Mesenteric fat pad (tissue), 1 donor: ENCODE results near the gene ZNF319. TPM values are rescaled to one million over a fixed set of nuclear protein-coding genes. Genes with fewer than 3 reads are reported as not detected.

ENCODE experiments used
- DNase-seq: peaks from one replicate; pipeline ENCODE4 v3.0.0-alpha.2; 2020; ENCODE audit warnings: low spot score
- total RNA-seq: library from RNA; stranded (reverse); fragmentation: NEBNext Ultra II Directional; extraction: Animal tissue kit (Norgen Biotek cat#: 25700); gene quantifications from one replicate; pipeline ENCODE4 v1.2.1, GENCODE V29; 2021
- donor health status: DM: yes; HTN: yes; CAD: no.

ZNF319 gene
- total RNA-seq, 1 donor from 2014 or later: 7.5 TPM

GRCh38 chr16:57957673-57958392, 42.6 kb downstream of the ZNF319 start:
- DNase-seq: no peak

GRCh38 chr16:57956924-57957672, 43.4 kb downstream of the ZNF319 start:
- no peak for DNase-seq

GRCh38 chr16:57956270-57956808, 44.1 kb downstream of the ZNF319 start:
- no peak for DNase-seq

- DNase-seq: no peak
Measured at GRCh38 chr16:57955572-57956188, 44.8 kb downstream of the ZNF319 start.

GRCh38 chr16:57953857-57954256, 46.6 kb downstream of the ZNF319 start:
- DNase-seq: no peak

GRCh38 chr16:57952909-57953308, 47.6 kb downstream of the ZNF319 start:
- DNase-seq: no peak

GRCh38 chr16:57951204-57951960, 49.1 kb downstream of the ZNF319 start:
- DNase-seq: no peak

GRCh38 chr16:57950382-57950781, 50.1 kb downstream of the ZNF319 start:
- DNase-seq: no peak

- no peak for DNase-seq
Measured at GRCh38 chr16:57949595-57950238, 50.8 kb downstream of the ZNF319 start.

- DNase-seq: no peak
Measured at GRCh38 chr16:57949013-57949412, 51.5 kb downstream of the ZNF319 start.

GRCh38 chr16:57948027-57948426, 52.4 kb downstream of the ZNF319 start:
- DNase-seq: no peak

GRCh38 chr16:57947261-57947660, 53.2 kb downstream of the ZNF319 start:
- DNase-seq: no peak

GRCh38 chr16:57946181-57946801, 54.2 kb downstream of the ZNF319 start:
- DNase-seq: no peak

- no peak for DNase-seq
Measured at GRCh38 chr16:57945740-57946138, 54.7 kb downstream of the ZNF319 start.

- DNase-seq: no peak
Measured at GRCh38 chr16:57944970-57945739, 55.3 kb downstream of the ZNF319 start.
